HUDEP-2 (cell line): ENCODE measurements around the gene DPYD.

ENCODE experiments used
- DNase-seq, 76 experiments: peaks; one replicate each; lab custom pipeline; 2025; ENCODE audit not compliant: unreplicated experiment in 76 of 76; lab: John Stamatoyannopoulos, UW

DPYD gene

DNA sequence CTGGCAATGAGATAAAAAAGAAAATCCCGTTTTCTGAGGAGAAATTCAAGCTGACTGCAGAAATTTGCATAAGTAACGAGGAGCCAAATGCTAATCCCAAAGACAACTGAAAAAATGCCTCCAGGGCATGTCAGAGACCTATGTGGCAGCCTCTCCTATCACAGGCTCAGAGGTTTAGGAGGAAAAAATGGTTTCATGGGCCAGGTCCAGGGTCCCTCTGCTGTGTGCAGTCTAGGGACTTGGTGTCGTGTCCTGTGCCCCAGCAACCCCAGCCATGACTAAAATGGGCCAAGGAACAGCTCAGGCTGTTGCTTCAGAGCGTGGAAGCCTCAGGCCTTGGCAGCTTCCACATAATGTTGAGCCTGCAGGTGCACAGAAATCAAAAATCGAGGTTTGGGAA lies 456.5 kb downstream of the DPYD start:
- DNase-seq, result no peak

- no peak for DNase-seq
Observed at GRCh38 chr1:97461782-97462181, 459.1 kb downstream of the DPYD start.

DNA sequence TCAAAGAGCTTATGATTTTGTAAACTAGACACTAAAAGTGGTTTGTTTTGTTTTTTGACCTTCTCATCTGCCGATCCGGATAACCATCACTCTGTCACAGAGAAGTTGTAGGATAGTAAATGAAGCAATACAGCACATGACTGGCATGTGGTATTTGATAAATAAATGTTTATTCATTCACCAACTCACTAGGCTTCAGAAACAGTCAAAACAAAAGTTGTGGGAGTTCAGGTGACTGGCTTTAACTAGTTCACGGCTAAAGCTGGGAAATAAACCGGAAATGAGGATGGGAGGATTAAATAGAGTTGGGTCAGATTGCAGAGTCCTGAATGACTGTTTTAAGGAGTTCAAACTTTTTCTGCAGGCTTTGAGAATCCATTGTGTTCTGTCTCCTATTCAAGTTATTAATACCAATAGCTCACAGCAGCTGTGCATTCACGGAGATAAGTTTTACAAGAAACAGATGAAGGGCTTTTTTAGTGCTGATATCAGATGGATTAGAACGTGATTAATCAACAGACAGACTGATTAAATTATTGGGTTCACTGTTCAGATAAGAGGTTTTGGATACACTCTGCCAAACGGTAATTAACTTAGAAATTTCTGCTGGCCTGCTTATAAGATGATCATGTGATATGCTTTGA lies 463.3 kb downstream of the DPYD start:
- no peak for DNase-seq

DNA sequence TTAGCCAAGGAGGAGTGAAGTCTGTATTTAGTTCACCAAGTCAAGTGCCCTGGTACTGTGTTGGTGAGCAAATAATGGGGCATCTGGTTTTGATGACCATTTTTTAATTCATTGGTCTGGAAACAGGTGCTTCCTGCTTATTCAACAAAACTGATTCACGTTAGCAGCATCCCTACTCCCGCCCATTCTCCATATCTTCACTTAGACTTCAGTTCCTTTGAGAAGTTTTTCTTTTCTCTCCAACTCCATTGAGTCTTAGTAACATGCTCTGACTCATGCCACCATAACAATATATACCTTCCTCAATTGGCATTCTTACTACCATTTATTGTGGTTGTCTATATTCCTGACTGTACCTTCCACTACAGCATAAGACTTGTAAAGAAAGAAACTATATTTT lies 468.9 kb downstream of the DPYD start:
- DNase-seq, result no peak

GRCh38 chr1:97451046-97451826 lies 469.6 kb downstream of the DPYD start:
- DNase-seq, result no peak

GRCh38 chr1:97441966-97442365 lies 478.9 kb downstream of the DPYD start:
- DNase-seq, result no peak

- DNase-seq, result no peak
Observed at GRCh38 chr1:97433824-97434177, 487.0 kb downstream of the DPYD start.

DNA sequence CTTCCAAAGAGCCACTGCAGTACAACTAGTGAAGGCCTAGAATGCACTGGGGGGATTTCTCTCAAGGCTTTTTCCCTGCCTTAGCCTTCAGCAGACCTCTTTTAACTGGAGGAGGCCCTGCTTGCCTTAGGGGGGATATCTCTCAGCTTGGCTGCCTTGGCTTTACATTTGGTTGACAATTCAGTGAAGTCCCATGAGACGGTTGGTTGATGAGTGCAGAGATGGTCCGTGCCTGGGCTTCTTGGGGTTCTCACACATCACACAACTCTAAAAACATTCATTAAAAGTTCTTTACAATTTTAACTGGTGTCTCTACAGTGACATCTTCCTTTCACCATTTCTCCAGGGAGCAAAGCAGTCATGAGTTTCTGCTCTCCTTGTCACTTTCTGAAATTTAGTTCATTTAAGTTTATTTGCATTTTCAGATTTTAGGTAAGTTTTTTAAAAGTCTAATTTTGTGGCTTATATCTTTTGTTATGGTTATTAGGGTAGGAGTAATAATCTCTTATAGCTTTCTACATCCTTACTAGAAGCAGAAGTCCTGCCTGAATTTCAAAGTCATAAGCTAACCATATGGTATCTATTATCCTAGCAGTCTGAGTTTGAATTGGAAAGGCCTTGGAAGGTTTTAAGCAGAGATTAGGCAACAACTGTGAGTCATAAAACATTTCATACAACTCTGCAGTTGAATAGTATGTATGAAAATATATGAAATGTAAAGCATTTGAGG lies 487.6 kb downstream of the DPYD start:
- no peak for DNase-seq

- no peak for DNase-seq
Observed at GRCh38 chr1:97427371-97427770, 493.5 kb downstream of the DPYD start.

DNA sequence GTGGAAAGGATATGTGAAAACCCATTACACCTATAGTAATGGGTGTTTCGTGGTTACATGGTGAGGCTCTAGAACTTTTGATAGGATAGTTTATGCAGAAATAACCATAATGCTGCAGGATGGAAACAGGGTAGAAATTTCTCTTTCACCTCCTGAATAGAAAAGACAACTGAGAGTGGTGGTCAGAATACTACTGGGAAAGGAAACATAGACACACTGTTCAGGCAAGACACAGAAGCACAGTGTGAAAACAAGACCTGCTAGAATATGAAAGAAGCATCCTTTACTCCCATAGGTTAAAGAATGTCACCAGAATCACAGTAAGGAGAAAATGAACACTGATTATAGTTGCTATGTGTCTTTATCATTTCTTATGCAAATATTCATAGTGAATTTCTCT lies 496.6 kb downstream of the DPYD start:
- no peak for DNase-seq

DNA sequence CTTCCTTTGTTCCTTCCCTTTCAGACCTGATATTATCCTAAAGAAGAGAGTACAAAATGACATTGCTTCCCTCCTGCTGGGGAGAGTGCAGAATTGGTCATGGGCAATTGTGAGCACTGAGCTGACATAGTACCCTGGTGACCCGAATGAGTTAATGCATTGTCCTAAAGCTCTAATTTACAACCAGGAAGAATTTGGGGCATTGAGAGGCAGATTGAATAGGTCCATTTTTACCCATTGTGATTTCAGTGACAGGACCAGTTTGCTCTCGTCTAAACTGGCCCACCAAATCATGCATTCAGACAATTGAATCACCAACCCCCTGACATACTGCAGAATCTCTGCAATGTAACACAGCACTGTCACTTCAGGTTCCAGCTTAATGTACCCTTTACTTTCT lies 497.4 kb downstream of the DPYD start:
- DNase-seq, result no peak

DNA sequence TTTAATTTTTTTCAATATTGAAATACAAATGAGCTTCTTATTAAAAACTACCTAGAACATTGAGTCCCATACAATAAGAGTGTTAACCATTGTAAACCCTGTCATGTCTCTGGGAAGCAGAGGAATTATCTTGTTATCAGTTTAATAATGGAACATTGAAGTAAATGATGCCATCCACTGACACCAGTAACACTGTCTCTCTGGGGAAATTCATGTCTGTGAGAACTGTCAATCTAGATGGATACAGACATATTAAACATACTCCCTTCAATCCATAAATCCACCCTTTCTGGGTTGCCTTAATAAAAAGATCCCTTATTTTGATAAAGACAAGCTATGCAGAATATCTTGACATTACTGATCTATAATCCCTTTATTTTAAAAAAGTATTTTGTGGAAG lies 503.2 kb downstream of the DPYD start:
- DNase-seq, result no peak

- DNase-seq, result no peak
Observed at GRCh38 chr1:97414682-97415312, 506.0 kb downstream of the DPYD start.

DNA sequence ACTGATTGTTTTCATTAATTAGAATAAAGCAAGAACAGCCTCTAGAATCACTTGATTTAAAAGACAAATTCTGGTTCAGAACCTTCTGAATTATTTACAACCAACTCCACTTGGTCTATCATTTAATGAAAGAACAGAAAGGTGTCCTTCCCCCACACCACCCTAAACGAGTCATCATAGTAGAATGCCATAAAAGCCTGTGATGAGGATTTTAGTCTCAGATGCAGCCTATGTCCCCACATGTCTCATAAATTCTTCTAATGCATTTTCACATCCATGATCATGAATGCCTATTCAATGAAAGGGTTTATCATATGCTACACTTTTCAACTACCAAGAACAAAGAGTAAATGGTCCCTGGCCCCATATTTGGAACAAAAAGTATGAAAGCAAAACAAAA lies 508.1 kb downstream of the DPYD start:
- DNase-seq, result no peak

DNA sequence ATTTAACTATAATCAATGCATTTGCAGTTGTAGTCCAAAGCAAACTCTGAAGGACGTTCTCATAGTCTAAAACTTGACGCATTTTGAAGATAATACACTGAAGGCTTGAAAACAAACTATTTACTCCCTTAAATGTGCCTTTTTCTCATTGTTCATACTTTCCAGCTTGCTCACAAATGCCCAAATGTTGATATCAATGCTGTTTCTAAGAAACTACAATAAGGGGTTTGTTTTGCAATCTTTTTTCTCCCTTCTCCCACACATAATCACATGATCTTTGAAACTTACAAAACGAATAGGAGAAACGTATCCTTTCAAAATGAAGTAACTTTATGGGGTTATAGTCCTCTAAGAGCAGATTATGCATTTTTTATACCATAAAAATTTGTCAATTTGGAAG lies 508.7 kb downstream of the DPYD start:
- no peak for DNase-seq

GRCh38 chr1:97396463-97396862 lies 524.4 kb downstream of the DPYD start:
- no peak for DNase-seq

DNA sequence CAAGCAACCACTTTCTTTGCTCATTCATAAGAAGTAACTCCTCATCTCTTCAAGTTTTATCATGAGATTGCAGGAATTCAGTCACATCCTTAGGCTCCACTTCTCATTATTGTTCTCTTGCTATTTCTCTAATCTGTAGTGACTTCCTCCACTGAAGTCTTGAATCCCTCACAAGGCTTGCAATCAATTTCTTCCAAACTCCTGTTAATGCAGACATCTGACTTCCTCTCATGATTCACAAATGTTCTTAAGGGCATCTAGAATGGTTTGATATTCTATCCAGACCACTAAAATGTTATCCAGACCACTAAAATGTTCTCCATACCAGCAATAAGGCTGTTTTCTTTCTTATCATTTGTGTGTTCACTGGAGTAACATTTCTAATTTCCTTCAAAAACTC lies 528.1 kb downstream of the DPYD start:
- no peak for DNase-seq

- DNase-seq, result no peak
Observed at GRCh38 chr1:97385536-97386277, 535.1 kb downstream of the DPYD start.

- no peak for DNase-seq
Observed at GRCh38 chr1:97384294-97384968, 536.4 kb downstream of the DPYD start.

GRCh38 chr1:97383797-97384196 lies 537.0 kb downstream of the DPYD start:
- DNase-seq, result no peak
